ENCODE data around the gene ACAP3. TPM values are rescaled to one million over a fixed set of nuclear protein-coding genes. Genes with fewer than 3 reads are reported as not detected.

The ACAP3 gene
- total RNA-seq, 4 donors from 2014 or later, result 18.4 to 31.9 (median 25.8) TPM

DNA sequence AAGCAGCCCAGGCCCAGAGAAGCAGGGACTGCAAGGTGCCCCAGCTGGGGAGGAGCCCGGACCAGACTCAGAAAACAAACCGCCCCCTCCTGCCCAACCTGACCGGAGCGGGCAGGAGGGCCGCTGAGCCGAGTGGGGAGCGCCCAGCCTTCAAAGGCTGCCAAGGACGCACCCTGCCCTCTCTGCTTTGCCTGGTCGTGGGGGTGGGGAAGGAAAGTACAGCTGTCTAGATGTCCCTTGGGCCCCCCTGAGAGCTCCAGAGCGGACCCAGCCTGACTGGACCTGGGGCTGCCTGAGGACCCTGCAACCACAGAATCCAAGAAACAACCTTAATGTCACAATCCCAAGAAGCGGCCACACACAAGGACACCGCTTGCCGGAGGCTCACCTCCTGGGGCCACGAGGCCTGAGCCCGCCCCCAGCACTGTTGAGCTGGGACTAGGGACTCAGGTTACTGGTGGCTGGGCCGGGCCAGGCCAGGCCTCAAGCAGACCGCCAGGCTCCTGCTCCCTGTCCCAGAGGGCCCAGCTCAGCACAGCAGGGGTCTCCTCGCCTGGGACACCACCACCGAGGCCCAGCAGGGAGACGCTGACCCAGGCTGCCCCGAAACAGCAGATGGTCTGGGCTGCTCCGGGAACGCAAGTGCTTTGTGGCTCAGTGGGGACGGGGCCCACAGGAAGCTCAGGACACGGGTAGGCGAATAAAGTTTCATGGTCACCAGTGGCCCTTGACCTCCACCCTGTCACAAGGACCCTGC lies 40.1 kb upstream of the ACAP3 start:
- TF ChIP-seq, protein P1, sequence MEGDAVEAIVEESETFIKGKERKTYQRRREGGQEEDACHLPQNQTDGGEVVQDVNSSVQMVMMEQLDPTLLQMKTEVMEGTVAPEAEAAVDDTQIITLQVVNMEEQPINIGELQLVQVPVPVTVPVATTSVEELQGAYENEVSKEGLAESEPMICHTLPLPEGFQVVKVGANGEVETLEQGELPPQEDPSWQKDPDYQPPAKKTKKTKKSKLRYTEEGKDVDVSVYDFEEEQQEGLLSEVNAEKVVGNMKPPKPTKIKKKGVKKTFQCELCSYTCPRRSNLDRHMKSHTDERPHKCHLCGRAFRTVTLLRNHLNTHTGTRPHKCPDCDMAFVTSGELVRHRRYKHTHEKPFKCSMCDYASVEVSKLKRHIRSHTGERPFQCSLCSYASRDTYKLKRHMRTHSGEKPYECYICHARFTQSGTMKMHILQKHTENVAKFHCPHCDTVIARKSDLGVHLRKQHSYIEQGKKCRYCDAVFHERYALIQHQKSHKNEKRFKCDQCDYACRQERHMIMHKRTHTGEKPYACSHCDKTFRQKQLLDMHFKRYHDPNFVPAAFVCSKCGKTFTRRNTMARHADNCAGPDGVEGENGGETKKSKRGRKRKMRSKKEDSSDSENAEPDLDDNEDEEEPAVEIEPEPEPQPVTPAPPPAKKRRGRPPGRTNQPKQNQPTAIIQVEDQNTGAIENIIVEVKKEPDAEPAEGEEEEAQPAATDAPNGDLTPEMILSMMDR (IDR thresholded peaks at IDR 0.05 in 4 of 5, conservative IDR thresholded peaks at IDR 0.05 in 1 of 5), result peak in 1 of 5 experiments; percentile 6
- TF ChIP-seq POLR2A (IDR thresholded peaks at IDR 0.05), result peak; percentile 90
- DNase-seq, result peak; percentile 73 to 85
- H3K4me1 ChIP-seq, result peaks cover 56 to 64% of the 10 kb centered on the region in 2 donors

DNA sequence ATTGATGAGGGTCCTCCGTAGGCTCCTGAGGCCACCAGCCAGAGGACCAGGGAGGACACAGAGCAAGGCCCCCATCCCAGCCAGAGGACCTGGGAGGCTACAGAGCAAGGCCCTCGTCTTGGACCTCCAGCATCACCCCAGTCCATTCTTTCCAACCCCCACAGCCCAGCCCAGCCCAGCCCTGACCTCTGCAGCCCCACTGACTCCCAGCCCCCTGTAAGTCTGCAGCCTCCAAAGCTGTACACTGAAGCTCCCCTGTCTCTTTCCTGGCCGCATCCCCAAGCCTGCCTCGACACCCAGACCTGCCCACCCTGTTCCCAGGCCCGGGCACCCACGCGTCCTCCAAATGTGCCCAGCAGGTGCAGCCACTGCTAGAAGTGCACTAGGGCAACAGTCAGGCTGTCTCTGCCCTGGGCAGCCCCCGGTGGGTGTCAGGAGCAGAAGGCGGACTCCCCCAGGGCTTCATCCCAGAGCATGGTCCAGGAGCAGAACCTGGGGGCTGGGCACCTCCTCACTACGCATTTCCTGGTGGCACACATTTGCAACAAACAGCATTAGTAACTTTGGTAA lies 39.4 kb upstream of the ACAP3 start:
- peaks cover 53 to 68% of the 10 kb centered on the region in 2 donors for H3K4me1 ChIP-seq
- ATAC-seq (no peak), DNase-seq (no peak)
- H3K27ac ChIP-seq, result peak overlapping the region; percentile 96 to 99 (median 98)
- H3K27me3 ChIP-seq, result no peaks in the 10 kb centered on the region
- no peaks in the 10 kb centered on the region for H3K36me3 ChIP-seq
- H3K4me3 ChIP-seq, result peak overlapping the region; percentile 56 to 74 (median 60)
- intact Hi-C loops (cut with DNase I; ENCODE audit: low total_unique reads) (loop anchor here (5.0 kb wide), 2 partner anchors 160 to 365 kb away; partner anchors contain the start of gene PERM1), in situ Hi-C loops (cut with MboI; ENCODE audit: low sequenced_read_pairs in 4 of 4) (no loop called here)
- TF ChIP-seq, protein P1 (IDR thresholded peaks at IDR 0.05 in 4 of 5, conservative IDR thresholded peaks at IDR 0.05 in 1 of 5), result no peak
- TF ChIP-seq POLR2A (IDR thresholded peaks at IDR 0.05), result no peak
- no peaks in the 10 kb centered on the region for H3K9me3 ChIP-seq

More for the DNA sequence above, 40.1 kb upstream of the ACAP3 start:
- H3K36me3 ChIP-seq, result no peaks in the 10 kb centered on the region
- no peaks in the 10 kb centered on the region for H3K9me3 ChIP-seq
- in situ Hi-C loops (cut with MboI; ENCODE audit: low sequenced_read_pairs in 4 of 4) (no loop called here), intact Hi-C loops (cut with DNase I; ENCODE audit: low total_unique reads) (loop anchor here (1.0 to 5.0 kb wide), 5 partner anchors 23 to 366 kb away; partner anchors contain the start of genes CCNL2, CPTP, INTS11 and PERM1)
- peak overlapping the region; percentile 56 to 74 (median 60) for H3K4me3 ChIP-seq
- peak; percentile 41 to 50 for ATAC-seq
- H3K27ac ChIP-seq, result peak overlapping the region; percentile 96 to 99 (median 98)
- no peaks in the 10 kb centered on the region for H3K27me3 ChIP-seq

DNA sequence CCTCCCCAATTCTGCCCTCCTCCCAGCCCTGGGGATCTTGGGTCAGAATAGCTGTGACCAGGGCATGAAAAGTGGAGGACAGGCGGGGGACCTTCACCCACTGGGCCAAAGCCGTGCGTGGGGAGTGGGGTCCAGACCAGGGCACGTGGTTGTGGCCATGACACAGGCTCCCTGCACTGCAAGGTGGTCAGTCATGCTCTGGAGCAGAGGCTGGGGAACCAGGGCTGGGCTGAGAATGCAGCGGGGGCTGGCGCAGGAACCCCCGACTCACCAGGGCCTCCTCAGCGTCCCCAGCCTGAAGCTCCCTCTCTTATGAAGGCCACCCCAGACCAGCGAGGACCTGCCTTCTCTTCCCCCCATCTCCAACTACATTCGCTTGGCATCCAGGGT lies 38.8 kb upstream of the ACAP3 start:
- peak overlapping the region; percentile 96 to 99 (median 98) for H3K27ac ChIP-seq
- DNase-seq (no peak), ATAC-seq (no peak)
- in situ Hi-C loops (cut with MboI; ENCODE audit: low sequenced_read_pairs in 4 of 4), result no loop called here
- TF ChIP-seq, protein P1 (IDR thresholded peaks at IDR 0.05 in 4 of 5, conservative IDR thresholded peaks at IDR 0.05 in 1 of 5), result no peak
- TF ChIP-seq POLR2A (IDR thresholded peaks at IDR 0.05), result no peak
- H3K27me3 ChIP-seq, result no peaks in the 10 kb centered on the region
- peaks cover 0 to 4% of the 10 kb centered on the region in 2 donors for H3K36me3 ChIP-seq
- intact Hi-C loops (cut with DNase I; ENCODE audit: low total_unique reads), result loop anchor here (5.0 kb wide), 2 partner anchors 161 to 364 kb away; partner anchors contain the start of gene PERM1
- H3K4me1 ChIP-seq, result peaks cover 53 to 70% of the 10 kb centered on the region in 2 donors
- H3K4me3 ChIP-seq, result peak overlapping the region; percentile 56 to 74 (median 60)
- no peaks in the 10 kb centered on the region for H3K9me3 ChIP-seq

- Histone ChIP-seq H3K4me1 (peaks cover 53 to 67% of the 10 kb centered on the region in 2 donors), H3K4me3 (peak overlapping the region; percentile 10 to 74 (median 58)), H3K36me3 (peaks cover 0 to 9% of the 10 kb centered on the region in 2 donors), H3K27ac (peak overlapping the region; percentile 96 to 99 (median 98)), H3K27me3 (no peaks in the 10 kb centered on the region), H3K9me3 (no peaks in the 10 kb centered on the region)
- TF ChIP-seq, protein P1 (IDR thresholded peaks at IDR 0.05 in 4 of 5, conservative IDR thresholded peaks at IDR 0.05 in 1 of 5), result no peak
- TF ChIP-seq POLR2A (IDR thresholded peaks at IDR 0.05), result no peak
- no peak for ATAC-seq
- intact Hi-C loops (cut with DNase I; ENCODE audit: low total_unique reads) (loop anchor here (5.0 kb wide), 2 partner anchors 161 to 364 kb away; partner anchors contain the start of gene PERM1), in situ Hi-C loops (cut with MboI; ENCODE audit: low sequenced_read_pairs in 4 of 4) (no loop called here)
- DNase-seq, result no peak
Observed at GRCh38 chr1:1345860-1346500, 38.2 kb upstream of the ACAP3 start.

Data from gastrocnemius medialis (tissue), 4 donors.